OCI-LY1 (cell line): ENCODE data around the gene ZFAND5.

ENCODE experiments used
- H2AFZ ChIP-seq: fragments of 200-600 bp; sonication (generic), shearing (Covaris generic); 2 replicates; pipeline ENCODE4 v1.6.0; 2014; ENCODE audit warnings: antibody characterized with exemption, mild to moderate bottlenecking, low read length
- H3F3A ChIP-seq: fragments of 200-600 bp; sonication (generic), shearing (Covaris generic); 2 replicates; pipeline ENCODE4 v1.6.0; 2014; ENCODE audit warnings: mild to moderate bottlenecking, antibody characterized with exemption, low read length, moderate library complexity; ENCODE audit not compliant: insufficient read depth
- H3K27ac ChIP-seq: fragments of 200-600 bp; sonication (generic); 2 replicates; pipeline ENCODE4 v1.5.1; 2014; ENCODE audit warnings: low read length, mixed run types, mild to moderate bottlenecking, low read depth; ENCODE audit not compliant: poor library complexity, severe bottlenecking
- H3K27me3 ChIP-seq: fragments of 200-600 bp; sonication (generic); 2 replicates; pipeline ENCODE4 v1.6.0; 2014; ENCODE audit warnings: antibody characterized with exemption, mild to moderate bottlenecking, low read length, moderate library complexity; ENCODE audit not compliant: insufficient read depth
- H3K36me3 ChIP-seq: fragments of 200-600 bp; sonication (generic); 2 replicates; pipeline ENCODE4 v1.6.1; 2014; ENCODE audit warnings: mild to moderate bottlenecking, antibody characterized with exemption, low read length, moderate library complexity, mixed read lengths; ENCODE audit not compliant: insufficient read depth
- H3K4me1 ChIP-seq: fragments of 200-600 bp; sonication (generic); 2 replicates; pipeline ENCODE4 v1.5.1; 2014; ENCODE audit warnings: mild to moderate bottlenecking, low read length, moderate library complexity; ENCODE audit not compliant: insufficient read depth, severe bottlenecking
- H3K4me2 ChIP-seq: fragments of 200-600 bp; sonication (generic), shearing (Covaris generic); 2 replicates; pipeline ENCODE4 v1.6.1; 2014; ENCODE audit warnings: low read length
- H3K4me3 ChIP-seq: fragments of 200-600 bp; sonication (generic); 2 replicates; pipeline ENCODE4 v1.5.1; 2014; ENCODE audit warnings: low read length, low read depth, mild to moderate bottlenecking, mixed read lengths; ENCODE audit not compliant: poor library complexity, severe bottlenecking
- H3K79me2 ChIP-seq: fragments of 200-600 bp; shearing (Covaris generic); 2 replicates; pipeline ENCODE4 v1.6.1; 2016; ENCODE audit warnings: mixed run types, low read length, mixed read lengths; ENCODE audit not compliant: insufficient read depth
- H3K9ac ChIP-seq: fragments of 200-600 bp; sonication (generic), shearing (Covaris generic); 2 replicates; pipeline ENCODE4 v1.6.1; 2014; ENCODE audit warnings: mild to moderate bottlenecking, low read length, mixed read lengths
- H3K9me2 ChIP-seq: fragments of 200-600 bp; sonication (generic), shearing (Covaris generic); 2 replicates; pipeline ENCODE4 v1.6.1; 2014; ENCODE audit warnings: low read depth, mild to moderate bottlenecking, low read length, mixed read lengths
- H3K9me3 ChIP-seq: fragments of 200-600 bp; shearing (Covaris generic); 2 replicates; pipeline ENCODE4 v1.6.1; 2014; ENCODE audit warnings: low read length, mixed read lengths
- H4K20me1 ChIP-seq: fragments of 200-600 bp; sonication (generic), shearing (Covaris generic); 2 replicates; pipeline ENCODE4 v1.6.0; 2016; ENCODE audit warnings: mild to moderate bottlenecking, low read length; ENCODE audit not compliant: insufficient read depth
- CTCF ChIP-seq: fragments of 200-600 bp; sonication (generic), shearing (Covaris generic); IDR thresholded peaks from 2 replicates; pipeline ENCODE4 v1.5.1; 2017; ENCODE audit warnings: mild to moderate bottlenecking, antibody characterized with exemption, low read length, moderate library complexity, mixed read lengths
- EZH2 ChIP-seq: fragments of 200-600 bp; sonication (generic), shearing (Covaris generic); IDR thresholded peaks from 2 replicates; pipeline ENCODE4 v1.8.0; 2017; ENCODE audit warnings: borderline replicate concordance, mixed run types, mild to moderate bottlenecking, antibody characterized with exemption, low read length, moderate library complexity, mixed read lengths

Gene ZFAND5

GRCh38 chr9:72326641-72327040 is 38.4 kb downstream of the ZFAND5 start:
- no peaks in the 10 kb centered on the region for H3F3A ChIP-seq
- H3K79me2 ChIP-seq: no peaks in the 10 kb centered on the region
- no peaks in the 10 kb centered on the region for H4K20me1 ChIP-seq
- H3K9ac ChIP-seq: no peak overlapping the region
- no peaks in the 10 kb centered on the region for H3K36me3 ChIP-seq
- H3K27me3 ChIP-seq: no peaks in the 10 kb centered on the region
- no peak overlapping the region for H3K4me2 ChIP-seq
- H3K9me2 ChIP-seq: no peaks in the 10 kb centered on the region
- H2AFZ ChIP-seq: no peak overlapping the region
- no peak overlapping the region for H3K27ac ChIP-seq
- H3K9me3 ChIP-seq: no peaks in the 10 kb centered on the region
- H3K4me3 ChIP-seq: no peak overlapping the region
- TF ChIP-seq CTCF: no peak
- no peak for TF ChIP-seq EZH2
- no peaks in the 10 kb centered on the region for H3K4me1 ChIP-seq

- Histone ChIP-seq H3K4me1 (no peaks in the 10 kb centered on the region), H4K20me1 (no peaks in the 10 kb centered on the region), H3F3A (no peaks in the 10 kb centered on the region), H3K79me2 (no peaks in the 10 kb centered on the region), H3K27me3 (no peaks in the 10 kb centered on the region), H3K9ac (no peak overlapping the region), H3K9me2 (no peaks in the 10 kb centered on the region), H3K4me2 (no peak overlapping the region), H3K9me3 (no peaks in the 10 kb centered on the region), H3K27ac (no peak overlapping the region), H2AFZ (no peak overlapping the region), H3K36me3 (no peaks in the 10 kb centered on the region), H3K4me3 (no peak overlapping the region)
- TF ChIP-seq CTCF (no peak), EZH2 (no peak)
Observed at GRCh38 chr9:72324974-72325373, 40.0 kb downstream of the ZFAND5 start.

GRCh38 chr9:72322678-72323077 is 42.3 kb downstream of the ZFAND5 start:
- H2AFZ ChIP-seq: no peak overlapping the region
- no peak overlapping the region for H3K4me3 ChIP-seq
- H3K9me3 ChIP-seq: no peaks in the 10 kb centered on the region
- no peaks in the 10 kb centered on the region for H4K20me1 ChIP-seq
- TF ChIP-seq CTCF (no peak), EZH2 (no peak)
- H3K9me2 ChIP-seq: no peaks in the 10 kb centered on the region
- H3K4me2 ChIP-seq: no peak overlapping the region
- no peak overlapping the region for H3K9ac ChIP-seq
- H3K27ac ChIP-seq: no peak overlapping the region
- no peaks in the 10 kb centered on the region for H3K4me1 ChIP-seq
- no peaks in the 10 kb centered on the region for H3K36me3 ChIP-seq
- no peaks in the 10 kb centered on the region for H3K27me3 ChIP-seq
- no peaks in the 10 kb centered on the region for H3F3A ChIP-seq
- H3K79me2 ChIP-seq: no peaks in the 10 kb centered on the region
